GM18519 (cell line): Measurements from ENCODE around the gene USP20.

Experiments
- ATAC-seq: cut with Tn5 transposase; IDR thresholded peaks from one replicate; pipeline ENCODE4 v1.9.1; 2021; ENCODE audit warnings: mild to moderate bottlenecking, moderate library complexity; ENCODE audit not compliant: unreplicated experiment, low FRiP score

USP20 gene

GRCh38 chr9:129822898-129823541, 12.2 kb upstream of the USP20 start:
- no peak for ATAC-seq

GRCh38 chr9:129823542-129823934, 11.7 kb upstream of the USP20 start:
- no peak for ATAC-seq

GRCh38 chr9:129823935-129824601, 11.2 kb upstream of the USP20 start, which contains the start of gene TOR1A:
Gene TOR1A (minus strand): TSS chr9:129824136. CDS start chr9:129824085, 51 bp downstream.
- ATAC-seq, result peak; percentile 73

- ATAC-seq, result no peak
Observed at GRCh38 chr9:129826344-129826743, 8.9 kb upstream of the USP20 start.

- ATAC-seq, result no peak
Observed at GRCh38 chr9:129826759-129827158, 8.5 kb upstream of the USP20 start.

GRCh38 chr9:129828051-129828450, 7.2 kb upstream of the USP20 start:
- ATAC-seq, result no peak

GRCh38 chr9:129828969-129829368, 6.3 kb upstream of the USP20 start:
- no peak for ATAC-seq

- no peak for ATAC-seq
Observed at GRCh38 chr9:129832982-129833381, 2.3 kb upstream of the USP20 start.

- ATAC-seq, result no peak
Observed at GRCh38 chr9:129834489-129835127, 650 bp upstream of the USP20 start.

- no peak for ATAC-seq
Observed at GRCh38 chr9:129835860-129836223, 584 bp downstream of the USP20 start.

GRCh38 chr9:129836311-129837007, 1.2 kb downstream of the USP20 start:
- no peak for ATAC-seq

GRCh38 chr9:129838707-129839259, 3.5 kb downstream of the USP20 start:
- no peak for ATAC-seq

GRCh38 chr9:129839324-129840023, 4.2 kb downstream of the USP20 start:
- no peak for ATAC-seq

- no peak for ATAC-seq
Observed at GRCh38 chr9:129840034-129840433, 4.8 kb downstream of the USP20 start.

- ATAC-seq, result no peak
Observed at GRCh38 chr9:129841071-129841470, 5.8 kb downstream of the USP20 start.

- ATAC-seq, result no peak
Observed at GRCh38 chr9:129845373-129845772, 10.1 kb downstream of the USP20 start.

- ATAC-seq, result no peak
Observed at GRCh38 chr9:129848712-129849441, 13.6 kb downstream of the USP20 start.

- ATAC-seq, result no peak
Observed at GRCh38 chr9:129849901-129850300, 14.6 kb downstream of the USP20 start.

GRCh38 chr9:129850821-129851550, 15.7 kb downstream of the USP20 start:
- ATAC-seq, result no peak
